ENCODE data around the gene ACP5.
A peak's percentile ranks its signal among the peaks of the same experiment; 100 is the strongest.

The ACP5 gene

DNA sequence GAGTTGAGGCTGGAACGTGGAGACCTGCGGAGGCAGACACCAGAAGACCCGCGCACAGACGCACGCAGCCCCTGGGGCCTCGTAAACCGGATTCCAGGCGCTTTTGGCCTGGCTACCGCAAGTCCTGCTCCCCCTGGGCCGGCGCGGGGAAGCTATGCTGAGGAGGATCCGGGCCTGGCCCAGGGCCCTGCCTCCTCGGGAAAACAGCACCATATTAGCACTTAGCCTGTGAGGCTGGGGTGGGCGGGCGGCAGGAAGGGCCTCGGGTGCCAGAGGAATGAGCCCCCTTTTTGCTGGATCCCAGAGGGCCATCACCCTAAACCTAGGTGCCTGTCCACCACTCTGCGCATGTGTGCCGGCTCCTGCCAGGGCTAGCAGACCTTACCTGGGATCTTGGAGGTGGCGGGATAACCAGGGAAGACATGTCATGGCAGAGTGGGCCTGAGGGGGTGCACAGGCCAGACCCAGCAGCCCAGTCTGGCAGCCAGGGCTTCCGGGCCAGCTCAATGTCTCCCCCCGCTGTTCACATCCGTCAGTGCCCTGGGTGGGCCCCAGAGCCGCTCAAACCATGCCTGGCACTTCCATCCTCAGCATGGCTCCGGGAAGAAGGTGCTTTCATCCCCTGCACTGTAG is 25.7 kb downstream of the ACP5 start:
- no peak for DNase-seq (ENCODE audit: low read depth in 1 of 2, low spot score in 1 of 2)
- no peak for TF ChIP-seq JUND (IDR thresholded peaks at IDR 0.05; ENCODE audit: low read depth)
- in situ Hi-C loops (cut with HindIII; ENCODE audit: low pct_unique_long_range_greater_than_20kb, low sequenced_read_pairs) = no loop called here

DNA sequence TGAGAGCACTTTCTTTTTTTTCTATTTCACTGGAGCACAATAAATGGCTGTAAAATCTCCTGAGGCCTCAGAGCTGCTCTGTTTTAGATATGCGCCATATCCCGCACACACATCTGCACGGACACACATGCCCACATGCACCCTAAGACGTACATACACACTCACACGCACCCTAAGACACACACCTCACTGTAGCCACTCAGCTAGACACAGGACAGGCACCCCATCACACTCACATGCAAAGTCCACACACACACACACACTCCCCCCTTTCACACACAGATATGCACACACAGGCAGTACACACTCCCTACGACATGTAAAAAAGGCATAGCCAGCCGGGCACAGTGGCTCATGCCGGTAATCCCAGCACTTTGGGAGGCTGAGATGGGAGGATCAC is 27.2 kb downstream of the ACP5 start:
- in situ Hi-C loops (cut with HindIII; ENCODE audit: low pct_unique_long_range_greater_than_20kb, low sequenced_read_pairs) = no loop called here
- no peak for TF ChIP-seq JUND (IDR thresholded peaks at IDR 0.05; ENCODE audit: low read depth)
- no peak for DNase-seq (ENCODE audit: low read depth in 1 of 2, low spot score in 1 of 2)

DNA sequence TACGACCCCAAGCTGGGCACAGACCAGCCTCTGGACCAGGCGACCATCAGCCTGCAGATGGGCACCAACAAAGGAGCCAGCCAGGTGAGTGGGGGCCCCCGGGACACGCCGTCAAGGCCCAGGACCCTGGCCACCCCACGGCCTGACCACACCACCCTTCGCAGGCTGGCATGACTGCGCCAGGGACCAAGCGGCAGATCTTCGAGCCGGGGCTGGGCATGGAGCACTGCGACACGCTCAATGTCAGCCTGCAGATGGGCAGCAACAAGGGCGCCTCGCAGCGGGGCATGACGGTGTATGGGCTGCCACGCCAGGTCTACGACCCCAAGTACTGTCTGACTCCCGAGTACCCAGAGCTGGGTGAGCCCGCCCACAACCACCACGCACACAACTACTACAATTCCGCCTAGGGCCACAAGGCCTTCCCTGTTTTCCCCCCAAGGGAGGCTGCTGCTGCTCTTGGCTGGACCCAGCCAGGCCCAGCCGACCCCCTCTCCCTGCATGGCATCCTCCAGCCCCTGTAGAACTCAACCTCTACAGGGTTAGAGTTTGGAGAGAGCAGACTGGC is 28.0 kb downstream of the ACP5 start:
- in situ Hi-C loops (cut with HindIII; ENCODE audit: low pct_unique_long_range_greater_than_20kb, low sequenced_read_pairs) = no loop called here
- no peak for DNase-seq (ENCODE audit: low read depth in 1 of 2, low spot score in 1 of 2)
- no peak for TF ChIP-seq JUND (IDR thresholded peaks at IDR 0.05; ENCODE audit: low read depth)

DNA sequence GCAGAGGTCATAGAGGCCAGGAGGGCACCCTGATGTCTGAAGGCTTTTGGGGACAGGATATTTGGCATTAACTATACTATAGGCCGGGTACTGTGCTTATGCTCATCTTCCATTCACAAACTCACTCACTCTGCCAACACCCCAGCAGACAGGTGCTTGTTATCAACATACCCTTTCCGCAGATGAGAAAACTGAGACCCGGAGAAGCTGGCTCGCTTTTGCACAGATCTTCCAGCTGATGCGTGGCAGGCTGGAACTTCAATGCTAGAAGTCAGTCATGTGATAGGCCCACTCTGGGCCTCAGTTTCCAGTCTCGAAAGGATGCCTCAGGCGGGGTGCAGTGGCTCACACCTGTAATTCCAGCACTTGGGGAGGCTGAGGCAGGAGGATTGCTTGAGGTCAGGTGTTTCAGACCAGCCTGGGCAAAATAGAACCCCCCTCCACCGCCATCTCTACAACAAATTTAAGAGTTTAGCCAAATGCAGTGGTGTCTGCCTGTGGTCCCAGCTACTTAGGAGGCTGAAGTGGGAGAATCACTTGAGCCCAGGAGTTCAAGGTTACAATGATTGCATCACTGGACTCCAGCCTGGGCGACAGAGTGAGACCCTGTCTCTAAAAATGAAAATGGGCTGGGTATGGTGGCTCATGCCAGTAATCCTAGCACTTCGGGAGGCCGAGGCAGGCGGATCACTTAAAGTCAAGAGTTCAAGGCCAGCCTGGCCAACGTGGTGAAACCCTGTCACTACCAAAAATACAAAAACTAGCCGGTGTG is 29.3 kb downstream of the ACP5 start:
- no peak for DNase-seq (ENCODE audit: low read depth in 1 of 2, low spot score in 1 of 2)
- TF ChIP-seq JUND (IDR thresholded peaks at IDR 0.05; ENCODE audit: low read depth) = no peak
- in situ Hi-C loops (cut with HindIII; ENCODE audit: low pct_unique_long_range_greater_than_20kb, low sequenced_read_pairs) = no loop called here

DNA sequence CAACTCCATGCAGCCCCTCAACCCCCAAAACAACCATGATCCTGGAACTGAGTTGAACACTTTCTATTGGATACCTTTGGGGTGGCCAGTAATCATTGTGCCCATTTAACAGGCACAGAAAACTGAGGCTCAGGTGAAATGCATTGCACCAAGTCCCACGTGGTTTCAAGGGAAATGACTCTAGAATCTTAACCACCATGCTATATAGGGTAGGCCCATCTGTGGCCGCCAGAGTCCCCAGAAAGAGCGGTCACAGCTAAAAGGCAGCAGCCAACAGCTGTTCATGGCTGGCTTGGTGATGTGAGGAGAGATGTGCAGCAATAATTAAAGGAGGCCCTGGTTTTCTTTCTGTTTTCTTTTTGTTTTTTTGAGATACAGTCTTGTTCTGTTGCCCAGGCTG is 36.2 kb downstream of the ACP5 start:
- in situ Hi-C loops (cut with HindIII; ENCODE audit: low pct_unique_long_range_greater_than_20kb, low sequenced_read_pairs) = no loop called here
- no peak for TF ChIP-seq JUND (IDR thresholded peaks at IDR 0.05; ENCODE audit: low read depth)
- DNase-seq (ENCODE audit: low read depth in 1 of 2, low spot score in 1 of 2) = no peak

DNA sequence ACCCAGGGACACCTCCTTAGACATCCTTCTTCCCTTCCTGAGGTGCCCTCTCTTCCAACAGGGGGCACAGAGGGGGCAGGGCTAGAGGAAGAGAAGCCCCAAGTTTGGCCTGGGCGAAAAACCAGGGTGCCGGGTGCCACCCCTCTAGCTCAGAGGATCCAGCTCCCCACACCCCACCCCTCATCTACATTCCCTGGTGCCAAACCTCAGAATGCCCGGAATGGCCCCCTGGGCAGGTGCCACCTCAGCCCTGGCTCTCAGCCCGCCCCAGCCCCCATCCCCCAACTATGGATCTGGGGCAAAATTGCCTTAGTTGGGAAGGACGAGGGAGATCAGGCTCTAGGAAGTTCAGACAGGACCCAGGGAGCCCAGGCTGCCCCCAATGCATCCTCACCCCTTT is 36.8 kb downstream of the ACP5 start:
- no peak for TF ChIP-seq JUND (IDR thresholded peaks at IDR 0.05; ENCODE audit: low read depth)
- in situ Hi-C loops (cut with HindIII; ENCODE audit: low pct_unique_long_range_greater_than_20kb, low sequenced_read_pairs) = no loop called here
- DNase-seq (ENCODE audit: low read depth in 1 of 2, low spot score in 1 of 2) = no peak

DNA sequence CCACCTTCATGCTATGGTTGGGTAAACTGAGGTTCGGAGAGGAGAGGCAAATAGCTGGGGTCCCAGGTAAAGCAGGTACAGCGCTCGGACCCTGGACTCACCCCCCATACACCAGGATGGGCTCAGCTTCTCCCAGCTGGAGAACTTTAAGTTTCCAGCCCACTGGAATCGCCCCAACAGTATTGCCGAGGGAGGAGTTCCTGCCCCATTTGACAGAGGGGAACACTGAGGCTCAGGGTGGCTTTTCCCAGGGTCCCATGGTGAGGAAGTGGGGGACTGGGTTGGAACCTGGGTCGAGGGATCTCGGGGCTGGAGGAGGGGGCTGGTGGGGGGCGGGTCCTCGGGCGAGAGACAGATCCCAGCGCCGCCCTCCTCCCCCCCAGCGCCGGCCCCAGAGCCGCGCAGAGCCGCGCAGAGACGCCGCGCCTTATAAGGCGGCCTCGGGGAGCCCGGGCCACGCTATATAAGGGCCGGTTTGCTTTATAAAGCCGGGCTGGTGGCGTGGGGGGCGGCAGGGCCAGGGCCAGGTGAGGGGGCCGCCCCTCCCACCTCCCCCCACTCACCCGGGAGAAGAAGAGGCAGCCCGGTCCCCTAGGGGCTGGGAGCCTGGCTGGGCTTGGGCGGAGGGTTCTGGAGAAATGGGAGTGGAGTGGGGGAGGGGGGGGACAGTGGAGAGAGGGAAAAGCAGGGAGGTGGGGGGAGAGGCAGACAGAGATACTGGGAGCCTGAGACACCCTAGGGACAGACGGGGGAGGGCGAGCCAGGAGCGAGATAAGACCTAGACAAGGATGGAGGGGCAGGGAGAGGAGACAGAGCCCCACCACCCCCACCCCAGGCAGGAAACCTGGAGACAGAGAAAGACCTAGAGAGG is 37.7 kb downstream of the ACP5 start:
- no peak for TF ChIP-seq JUND (IDR thresholded peaks at IDR 0.05; ENCODE audit: low read depth)
- no peak for DNase-seq (ENCODE audit: low read depth in 1 of 2, low spot score in 1 of 2)
- in situ Hi-C loops (cut with HindIII; ENCODE audit: low pct_unique_long_range_greater_than_20kb, low sequenced_read_pairs) = no loop called here

DNA sequence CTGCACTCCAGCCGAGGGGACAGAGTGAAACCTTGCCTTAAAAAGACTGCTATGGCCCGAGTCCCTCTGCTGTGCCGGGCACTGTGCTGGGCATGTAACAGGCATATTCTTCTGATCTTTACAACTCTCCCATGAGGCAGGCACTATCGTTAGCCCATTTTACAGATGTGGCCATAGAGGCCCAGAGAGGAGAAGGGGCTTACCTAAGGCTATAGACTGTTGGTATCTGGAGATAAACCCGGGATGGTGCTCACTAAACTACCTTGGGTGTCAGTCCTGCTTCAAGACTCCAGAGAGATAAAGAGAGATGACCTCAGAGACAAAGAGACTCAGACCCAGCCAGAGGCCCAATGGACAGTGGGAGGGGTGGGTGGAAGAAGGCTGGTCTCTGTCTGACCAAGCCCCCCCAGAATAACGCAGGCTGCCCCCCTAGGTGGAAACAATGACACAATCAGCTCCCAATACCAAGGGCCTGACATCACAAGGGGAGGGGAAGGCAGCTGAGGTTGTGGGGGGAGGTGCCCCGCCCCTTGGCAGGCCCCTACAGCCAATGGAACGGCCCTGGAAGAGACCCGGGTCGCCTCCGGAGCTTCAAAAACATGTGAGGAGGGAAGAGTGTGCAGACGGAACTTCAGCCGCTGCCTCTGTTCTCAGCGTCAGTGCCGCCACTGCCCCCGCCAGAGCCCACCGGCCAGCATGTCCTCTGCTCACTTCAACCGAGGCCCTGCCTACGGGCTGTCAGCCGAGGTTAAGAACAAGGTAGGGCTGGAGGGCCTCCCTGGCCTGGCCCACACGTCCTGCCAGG is 39.0 kb downstream of the ACP5 start, which contains the start of gene CNN1:
Gene CNN1 (plus strand): TSS at position 620 of the 805 bp plus-strand sequence. CDS start 77 bp downstream, at position 697.
- TF ChIP-seq JUND (IDR thresholded peaks at IDR 0.05; ENCODE audit: low read depth) = no peak
- DNase-seq (ENCODE audit: low read depth in 1 of 2, low spot score in 1 of 2) = no peak
- in situ Hi-C loops (cut with HindIII; ENCODE audit: low pct_unique_long_range_greater_than_20kb, low sequenced_read_pairs) = no loop called here

DNA sequence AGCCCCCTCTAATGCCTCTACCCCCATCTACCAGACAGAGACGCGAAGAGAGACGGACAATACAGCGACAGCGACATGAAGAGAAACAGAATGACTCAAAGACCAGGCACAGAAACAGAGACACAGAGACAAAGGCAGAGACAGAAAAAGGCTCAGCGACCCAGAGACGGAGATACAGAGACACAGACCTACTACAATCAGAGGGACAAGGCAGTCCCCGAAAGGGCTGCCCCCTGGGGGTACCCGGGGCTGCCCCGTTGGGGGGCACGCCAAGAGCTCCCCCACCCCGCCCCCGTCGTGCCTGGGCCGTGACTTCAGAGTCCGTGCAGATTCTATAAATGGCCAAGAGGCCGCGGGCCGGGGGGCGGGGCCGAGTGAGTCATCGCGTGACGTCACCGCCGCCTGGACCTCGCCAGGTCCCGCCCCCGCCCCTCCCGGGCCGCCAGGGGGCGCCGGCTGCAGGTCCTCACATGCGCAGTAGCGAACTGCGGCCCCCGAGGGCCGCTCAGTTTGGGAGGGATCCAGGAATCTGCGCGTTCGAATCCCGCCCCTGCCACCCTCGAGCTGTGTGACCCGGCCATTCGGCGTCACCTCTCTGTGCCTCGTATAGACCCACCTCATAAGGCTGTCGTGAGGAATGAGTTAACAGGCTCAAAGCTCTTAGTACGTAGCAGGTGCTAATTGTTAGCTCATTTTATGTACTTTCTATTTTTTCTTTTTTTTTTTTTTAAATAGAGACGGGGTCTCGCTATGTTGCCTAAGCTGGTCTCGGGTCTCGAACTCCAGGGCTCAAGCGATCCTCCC is 41.5 kb downstream of the ACP5 start:
- in situ Hi-C loops (cut with HindIII; ENCODE audit: low pct_unique_long_range_greater_than_20kb, low sequenced_read_pairs) = no loop called here
- TF ChIP-seq JUND (IDR thresholded peaks at IDR 0.05; ENCODE audit: low read depth) = no peak
- peak; percentile 75 to 89 for DNase-seq (ENCODE audit: low read depth in 1 of 2, low spot score in 1 of 2)

DNA sequence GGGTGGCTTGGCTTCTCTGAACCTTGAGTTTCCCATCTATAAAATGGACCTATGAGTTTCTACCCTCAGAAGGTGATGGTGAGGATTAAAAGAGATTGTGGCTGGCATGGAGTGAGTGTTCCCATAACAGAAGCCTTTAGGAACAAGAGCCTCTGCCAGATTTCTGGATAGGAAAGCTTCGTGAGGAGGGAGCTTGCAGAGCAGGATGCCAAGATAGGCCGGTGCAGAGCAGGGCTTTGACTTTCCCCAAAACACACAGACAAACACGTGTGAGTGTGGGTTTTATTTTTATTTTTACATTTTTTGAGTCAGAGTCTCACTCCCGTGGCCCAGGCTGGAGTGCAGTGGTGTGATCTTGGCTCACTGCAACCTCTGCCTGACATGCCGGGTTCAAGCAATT is 42.5 kb downstream of the ACP5 start:
- DNase-seq (ENCODE audit: low read depth in 1 of 2, low spot score in 1 of 2) = no peak
- no peak for TF ChIP-seq JUND (IDR thresholded peaks at IDR 0.05; ENCODE audit: low read depth)
- in situ Hi-C loops (cut with HindIII; ENCODE audit: low pct_unique_long_range_greater_than_20kb, low sequenced_read_pairs) = no loop called here

DNA sequence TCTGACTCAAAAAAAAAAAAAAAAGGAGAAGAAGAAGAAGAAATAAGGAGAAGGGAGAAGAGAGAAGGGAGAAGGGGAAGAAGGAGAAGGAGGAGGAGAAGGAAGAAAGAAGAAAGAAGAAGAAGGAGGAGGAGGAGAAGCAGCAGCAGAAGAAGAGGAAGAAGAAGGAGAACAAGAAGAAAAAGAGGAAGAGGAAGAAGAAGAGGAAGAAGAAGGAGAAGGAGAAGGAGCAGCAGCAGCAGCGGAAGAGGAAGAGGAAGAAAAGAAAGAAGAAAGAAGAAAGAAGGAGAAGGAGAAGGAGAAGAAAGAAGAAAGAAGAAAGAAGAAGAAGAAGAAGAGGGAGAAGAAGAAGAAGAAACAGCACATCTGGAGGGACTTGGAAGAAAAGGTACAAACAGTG is 42.9 kb downstream of the ACP5 start:
- in situ Hi-C loops (cut with HindIII; ENCODE audit: low pct_unique_long_range_greater_than_20kb, low sequenced_read_pairs) = no loop called here
- DNase-seq (ENCODE audit: low read depth in 1 of 2, low spot score in 1 of 2) = no peak
- TF ChIP-seq JUND (IDR thresholded peaks at IDR 0.05; ENCODE audit: low read depth) = no peak

Measured in T47D (cell line).